HepG2 (cell line): ENCODE results near the gene SRP9. TPM values are rescaled to one million over a fixed set of nuclear protein-coding genes. Genes with fewer than 3 reads are reported as not detected.

Source experiments
- ATAC-seq: fragments of 200-7000 bp; cut with Tn5 transposase; 3 replicates; pipeline ENCODE4 v1.9.1; 2020; ENCODE audit warnings: mild to moderate bottlenecking, moderate library complexity
- BruUV-seq: library from RNA; stranded (reverse); fragments of 400-500 nt; replicated peaks from 2 replicates; lab custom pipeline; 2021; lab: Mats Ljungman, UMichigan
- CTCF ChIA-PET: fragments of 300-600 bp; formaldehyde crosslinking; extraction: SDS; loops from one replicate; lab custom pipeline; 2021; ENCODE audit warnings: low total read pairs, inconsistent platforms, low intra/inter-chr PET ratio; lab: Yijun Ruan, JAX
- POLR2A ChIA-PET: fragments of 350-600 bp; sonication (Branson Sonifier 250); formaldehyde crosslinking; loops from one replicate; lab custom pipeline; 2020; ENCODE audit warnings: antibody characterized with exemption, inconsistent platforms; lab: Yijun Ruan, JAX
- DNase-seq: peaks from one replicate; pipeline ENCODE4 v3.0.0-alpha.2; 2015; ENCODE audit warnings: low spot score
- FAIRE-seq: peaks from 3 replicates; lab custom pipeline; 2011; peaks lifted over from hg19 to GRCh38; lab: Jason Lieb, UNC
- H2AFZ ChIP-seq: one replicate; pipeline ENCODE4 v1.6.1; 2011; ENCODE audit warnings: low read length, inconsistent platforms
- H3K27ac ChIP-seq: fragments of 300-600 bp; 3 replicates; pipeline ENCODE4 v1.8.0; 2011; ENCODE audit warnings: mixed run types, mild to moderate bottlenecking, mixed read lengths, low read length, inconsistent platforms; ENCODE audit not compliant: insufficient read depth; ENCODE audit errors: extremely low read length
- H3K27me3 ChIP-seq, 2 experiments: fragments of 200-600 bp in 1 of 2; 2 replicates in 1 of 2; 3 replicates in 1 of 2; pipeline versions ENCODE4 v1.6.0 to v1.8.0; 2011; ENCODE audit warnings: low read length in 2 of 2, mild to moderate bottlenecking in 2 of 2, moderate library complexity in 2 of 2, inconsistent platforms in 1 of 2; ENCODE audit not compliant: insufficient read depth in 2 of 2, control insufficient read depth in 1 of 2
- H3K36me3 ChIP-seq, 2 experiments: fragments of 200-600 bp in 1 of 2; replicated peaks in 1 of 2; 2 replicates in 1 of 2; 3 replicates in 1 of 2; pipeline versions ENCODE4 v1.5.1 to v1.8.0; 2011; ENCODE audit warnings: low read length in 2 of 2, inconsistent platforms in 1 of 2; ENCODE audit not compliant: insufficient read depth in 2 of 2, control insufficient read depth in 1 of 2
- H3K4me1 ChIP-seq: 2 replicates; pipeline ENCODE4 v1.5.1; 2012; ENCODE audit warnings: low read length, inconsistent platforms; ENCODE audit not compliant: insufficient read depth
- H3K4me2 ChIP-seq: 2 replicates; pipeline ENCODE4 v1.6.0; 2011; ENCODE audit warnings: low read depth, low read length, inconsistent platforms
- H3K4me3 ChIP-seq, 3 experiments: fragments of 200-600 bp in 1 of 3; sonication (generic), shearing (Covaris generic) in 1 of 3; replicated peaks in 1 of 3; 2 replicates each; pipeline ENCODE4 v1.5.1; 2011 to 2016; ENCODE audit warnings: low read length in 3 of 3, inconsistent platforms in 2 of 3, low read depth in 2 of 3, mild to moderate bottlenecking in 2 of 3, control low read depth in 1 of 3, mixed read lengths in 1 of 3; ENCODE audit not compliant: insufficient read depth in 1 of 3
- H3K79me2 ChIP-seq: one replicate; pipeline ENCODE4 v1.6.1; 2011; ENCODE audit warnings: low read length, inconsistent platforms; ENCODE audit not compliant: insufficient read depth
- H3K9ac ChIP-seq: 2 replicates; pipeline ENCODE4 v1.6.0; 2011; ENCODE audit warnings: mild to moderate bottlenecking, low read depth, low read length, inconsistent platforms; ENCODE audit not compliant: insufficient read depth
- H3K9me3 ChIP-seq: 2 replicates; pipeline ENCODE4 v1.5.1; 2012; ENCODE audit warnings: mild to moderate bottlenecking, low read length
- H4K20me1 ChIP-seq: 2 replicates; pipeline ENCODE4 v1.6.0; 2011; ENCODE audit warnings: inconsistent platforms, mild to moderate bottlenecking, low read length, moderate library complexity; ENCODE audit not compliant: insufficient read depth
- ZBTB40 ChIP-seq, 2 experiments: fragments of 450-650 bp in 1 of 2; sonication (generic) in 1 of 2; formaldehyde crosslinking in 1 of 2; IDR thresholded peaks; 2 replicates each; pipeline versions ENCODE4 v1.6.1 to v1.8.0; 2016 to 2022; ENCODE audit warnings: antibody characterized with exemption in 1 of 2, mild to moderate bottlenecking in 1 of 2, missing genetic modification reagents in 1 of 2
- ZNF34 ChIP-seq: sonication (generic); formaldehyde crosslinking; IDR thresholded peaks from 2 replicates; pipeline ENCODE4 v1.4.0; 2020; ENCODE audit warnings: mild to moderate bottlenecking, missing genetic modification reagents, borderline replicate concordance
- WGBS: methylation state at CpG from one replicate; pipeline ENCODE4 v1.1.6; 2017; ENCODE audit warnings: low lambda C conversion rate; 5-methylcytosine and 5-hydroxymethylcytosine counted together
- in situ Hi-C: cut with HindIII; loops from 2 replicates; pipeline ENCODE4 v1.10.0; 2017; ENCODE audit warnings: low pct_unique_long_range_greater_than_20kb; ENCODE audit not compliant: extremely low pct_ligation_motif_present
- intact Hi-C: fragments of 100-400 bp; cut with micrococcal nuclease; formaldehyde crosslinking; loops from one replicate; pipeline ENCODE4 v1.10.0; 2022; ENCODE audit not compliant: unreplicated experiment
- polyA plus RNA-seq, 8 experiments: library from polyadenylated mRNA; depleted of rRNA in 3 of 8; stranded (reverse) in 7 of 8; unstranded in 1 of 8; fragments of >200 nt; fragmentation: Illumina TruSeq in 4 of 8; extraction: Trizol in 4 of 8; gene quantifications; 2 replicates each; pipeline versions ENCODE4 v1.2.1 to v1.2.3, GENCODE V29; 2011 to 2016; ENCODE audit warnings: low read depth in 4 of 8, missing spikeins in 1 of 8, mixed read lengths in 1 of 8; ENCODE audit not compliant: insufficient read depth in 1 of 8
- total RNA-seq, 5 experiments: library from RNA; depleted of rRNA; stranded (reverse); fragments of >200 nt; fragmentation: Illumina TruSeq; extraction: Trizol; gene quantifications; 2 replicates each; pipeline ENCODE4 v1.2.3, GENCODE V29; 2016; ENCODE audit warnings: low read depth in 1 of 5

The SRP9 gene
- total and polyA plus RNA-seq, 2 of the 13 experiments (the other 11 are each of a cell fraction or from before 2014, with no cell fraction given), result 251 to 307 TPM

- Histone ChIP-seq H2AFZ (no peak overlapping the region), H3K27ac (no peak overlapping the region), H3K4me1 (peaks cover 20% of the 10 kb centered on the region), H3K9me3 (no peaks in the 10 kb centered on the region), H3K79me2 (peaks cover 14% of the 10 kb centered on the region), H3K4me2 (no peak overlapping the region), H3K4me3 (no peak overlapping the region), H3K27me3 (no peaks in the 10 kb centered on the region), H3K9ac (no peak overlapping the region), H4K20me1 (no peaks in the 10 kb centered on the region), H3K36me3 (peaks cover 11 to 40% of the 10 kb centered on the region in 2 experiments)
- ATAC-seq (no peak), FAIRE-seq (no peak), DNase-seq (no peak)
- ChIA-PET CTCF (no interaction called here), POLR2A (no interaction called here)
- in situ Hi-C loops (no loop called here), intact Hi-C loops (no loop called here)
- no TSS peak for BruUV-seq
- no peak for TF ChIP-seq ZNF34
- TF ChIP-seq ZBTB40 (IDR thresholded peaks at IDR 0.05), result 0 out of 2 replicates have a peak, but pooled peaks have one; percentile 6
- peak; percentile 60; the same call in 1 of the 2 replicates for TF ChIP-seq ZBTB40 (CRISPR knock-in tag; IDR thresholded peaks at IDR 0.05)
- WGBS, result 97% methylated on average over 6 of the region's 6 CpGs
Measured at GRCh38 chr1:225830841-225831240, 53.2 kb downstream of the SRP9 start.
